ENCODE data around the gene TAOK2. TPM values are rescaled to one million over a fixed set of nuclear protein-coding genes. Genes with fewer than 3 reads are reported as not detected.

Gene TAOK2
- total and polyA plus RNA-seq, 2 of the 4 experiments (the other 2 are of a cell fraction), result 23.0 to 31.7 TPM

- Histone ChIP-seq H3K14ac (replicated peaks; ENCODE audit: low read depth, low read length) (no peak overlapping the region), H3K23ac (ENCODE audit: low read depth, low read length) (no peak overlapping the region), H4K8ac (ENCODE audit: low read depth in 2 of 2, low read length in 2 of 2) (no peak overlapping the region), H3K4me1 (ENCODE audit: control insufficient read depth, insufficient read depth, low read length) (no peaks in the 10 kb centered on the region), H3K18ac (ENCODE audit: low read depth, low read length) (no peak overlapping the region), H2BK5ac (ENCODE audit: low read depth, low read length, poor library complexity, severe bottlenecking) (no peak overlapping the region), H2AK5ac (ENCODE audit: low read depth, low read length) (no peak overlapping the region), H3K56ac (ENCODE audit: extremely low read depth, insufficient read depth, low read length) (no peak overlapping the region), H2AFZ (replicated peaks; ENCODE audit: low read length, poor library complexity) (peak overlapping the region; percentile 33), H4K91ac (ENCODE audit: insufficient read depth, low read depth, low read length) (no peak overlapping the region), H3K9me3 (ENCODE audit: control insufficient read depth, insufficient read depth, low read length) (no peaks in the 10 kb centered on the region), H2BK120ac (ENCODE audit: low read depth, low read length) (no peak overlapping the region), H4K20me1 (ENCODE audit: insufficient read depth, low read length) (no peaks in the 10 kb centered on the region; the same call in 1 of the 2 replicates), H3K27me3 (ENCODE audit: control insufficient read depth, insufficient read depth, low read length) (no peaks in the 10 kb centered on the region), H3K4me3 (ENCODE audit: insufficient read depth, low read depth, low read length) (no peak overlapping the region), H3K4me2 (ENCODE audit: low read depth, low read length) (no peak overlapping the region), H3K4ac (ENCODE audit: low read depth, low read length) (no peak overlapping the region), H3K79me1 (ENCODE audit: low read depth in 1 of 2, low read length in 2 of 2) (peaks cover 0 to 9% of the 10 kb centered on the region in 2 experiments; a peak in 1 of 4 replicates), H3K36me3 (ENCODE audit: control insufficient read depth, insufficient read depth, low read length) (peaks cover 75% of the 10 kb centered on the region), H2BK20ac (ENCODE audit: low read depth, low read length) (no peak overlapping the region), H3K9me1 (ENCODE audit: insufficient read depth, low read length) (no peaks in the 10 kb centered on the region), H2BK15ac (ENCODE audit: low read depth, low read length) (no peak overlapping the region), H4K5ac (ENCODE audit: low read depth, low read length) (no peak overlapping the region), H3K9ac (ENCODE audit: low read depth, low read length) (no peak overlapping the region), H3K27ac (ENCODE audit: insufficient read depth, low read length) (no peak overlapping the region), H2AK9ac (replicated peaks; ENCODE audit: low read depth, low read length, poor library complexity) (no peak overlapping the region)
- in situ Hi-C loops (cut with MboI; ENCODE audit: low sequenced_read_pairs) (no loop called here), intact Hi-C loops (cut with micrococcal nuclease) (no loop called here), dilution Hi-C loops (cut with HindIII; ENCODE audit: low sequenced_read_pairs, unreplicated experiment) (no loop called here)
- DNase-seq (no peak), ATAC-seq (ENCODE audit: low read depth) (no peak)
- TF ChIP-seq, protein P1, sequence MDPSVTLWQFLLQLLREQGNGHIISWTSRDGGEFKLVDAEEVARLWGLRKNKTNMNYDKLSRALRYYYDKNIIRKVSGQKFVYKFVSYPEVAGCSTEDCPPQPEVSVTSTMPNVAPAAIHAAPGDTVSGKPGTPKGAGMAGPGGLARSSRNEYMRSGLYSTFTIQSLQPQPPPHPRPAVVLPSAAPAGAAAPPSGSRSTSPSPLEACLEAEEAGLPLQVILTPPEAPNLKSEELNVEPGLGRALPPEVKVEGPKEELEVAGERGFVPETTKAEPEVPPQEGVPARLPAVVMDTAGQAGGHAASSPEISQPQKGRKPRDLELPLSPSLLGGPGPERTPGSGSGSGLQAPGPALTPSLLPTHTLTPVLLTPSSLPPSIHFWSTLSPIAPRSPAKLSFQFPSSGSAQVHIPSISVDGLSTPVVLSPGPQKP (IDR thresholded peaks at IDR 0.05; ENCODE audit: borderline replicate concordance, low read depth, low read length), result no peak
- TF ChIP-seq SMC3 (IDR thresholded peaks at IDR 0.05; ENCODE audit: low read depth, low read length) (no peak), BHLHE40 (IDR thresholded peaks at IDR 0.05; ENCODE audit: low read depth, low read length) (no peak), USF2 (IDR thresholded peaks at IDR 0.05; ENCODE audit: low read depth, low read length) (no peak), CHD1 (IDR thresholded peaks at IDR 0.05; ENCODE audit: low read depth, low read length) (no peak), MXI1 (IDR thresholded peaks at IDR 0.05; ENCODE audit: borderline replicate concordance, low read depth, low read length) (no peak), RFX5 (IDR thresholded peaks at IDR 0.05; ENCODE audit: low read depth, low read length) (no peak), NFE2L2 (IDR thresholded peaks at IDR 0.05; ENCODE audit: low read depth, low read length) (no peak), MAFK (IDR thresholded peaks at IDR 0.05; ENCODE audit: low read depth, low read length) (no peak), MAZ (IDR thresholded peaks at IDR 0.05; ENCODE audit: borderline replicate concordance, low read depth, low read length) (no peak)
- ChIA-PET POLR2A (ENCODE audit: unreplicated experiment) (no interaction called here), CTCF (no interaction called here)
- no TSS peak for BruUV-seq (replicated peaks)
- WGBS, 2 experiments (ENCODE audit: extremely low coverage in 2 of 2, insufficient read length in 1 of 2), result 92% methylated on average over 22 of the region's 35 CpGs; no CpG with 5 or more reads in 1 of the 2 experiments
Measured at GRCh38 chr16:29987371-29988085, 13.9 kb downstream of the TAOK2 start.
